Measurements from ENCODE around the gene ASPM.

GRCh38 chr1:197124376-197124775, 22.1 kb downstream of the ASPM start:
- TF ChIP-seq JUN (IDR thresholded peaks at IDR 0.05) (no peak), PHF8 (IDR thresholded peaks at IDR 0.05; ENCODE audit: borderline replicate concordance, low read depth) (no peak), EP300 (IDR thresholded peaks at IDR 0.05) (no peak), CHD2 (IDR thresholded peaks at IDR 0.05; ENCODE audit: low read length, partially characterized antibody) (no peak), RARB (CRISPR knock-in tag; IDR thresholded peaks at IDR 0.05) (no peak), CTCF (IDR thresholded peaks at IDR 0.05) (no peak)
- TF ChIP-seq, protein P1, sequence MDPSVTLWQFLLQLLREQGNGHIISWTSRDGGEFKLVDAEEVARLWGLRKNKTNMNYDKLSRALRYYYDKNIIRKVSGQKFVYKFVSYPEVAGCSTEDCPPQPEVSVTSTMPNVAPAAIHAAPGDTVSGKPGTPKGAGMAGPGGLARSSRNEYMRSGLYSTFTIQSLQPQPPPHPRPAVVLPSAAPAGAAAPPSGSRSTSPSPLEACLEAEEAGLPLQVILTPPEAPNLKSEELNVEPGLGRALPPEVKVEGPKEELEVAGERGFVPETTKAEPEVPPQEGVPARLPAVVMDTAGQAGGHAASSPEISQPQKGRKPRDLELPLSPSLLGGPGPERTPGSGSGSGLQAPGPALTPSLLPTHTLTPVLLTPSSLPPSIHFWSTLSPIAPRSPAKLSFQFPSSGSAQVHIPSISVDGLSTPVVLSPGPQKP (IDR thresholded peaks at IDR 0.05; ENCODE audit: low read depth, low read length), result no peak
